GM15510 (cell line): ENCODE data around the gene FRMD6.

Source experiments
- POLR2A ChIP-seq: IDR thresholded peaks from 3 replicates; pipeline ENCODE4 v1.6.1; 2011; ENCODE audit warnings: borderline replicate concordance; ENCODE audit not compliant: insufficient read length; ENCODE audit errors: extremely low read depth

The FRMD6 gene

GRCh38 chr14:51717766-51718165 is 66.1 kb downstream of the FRMD6 start:
- no peak for TF ChIP-seq POLR2A

GRCh38 chr14:51719955-51720354 is 68.2 kb downstream of the FRMD6 start:
- no peak for TF ChIP-seq POLR2A

- no peak for TF ChIP-seq POLR2A
Observed at GRCh38 chr14:51723990-51724389, 72.3 kb downstream of the FRMD6 start.

- no peak for TF ChIP-seq POLR2A
Observed at GRCh38 chr14:51724650-51725049, 72.9 kb downstream of the FRMD6 start.

- no peak for TF ChIP-seq POLR2A
Observed at GRCh38 chr14:51725061-51725460, 73.4 kb downstream of the FRMD6 start.

- no peak for TF ChIP-seq POLR2A
Observed at GRCh38 chr14:51726166-51726899, 74.6 kb downstream of the FRMD6 start.

GRCh38 chr14:51727526-51727925 is 75.8 kb downstream of the FRMD6 start:
- TF ChIP-seq POLR2A = no peak

GRCh38 chr14:51730098-51730497 is 78.4 kb downstream of the FRMD6 start:
- TF ChIP-seq POLR2A = no peak

GRCh38 chr14:51730684-51731083 is 79.0 kb downstream of the FRMD6 start:
- no peak for TF ChIP-seq POLR2A

GRCh38 chr14:51732494-51733112 is 80.9 kb downstream of the FRMD6 start:
- TF ChIP-seq POLR2A = no peak

- TF ChIP-seq POLR2A = no peak
Observed at GRCh38 chr14:51733147-51733546, 81.4 kb downstream of the FRMD6 start.

GRCh38 chr14:51735851-51736250 is 84.1 kb downstream of the FRMD6 start:
- no peak for TF ChIP-seq POLR2A

- TF ChIP-seq POLR2A = no peak
Observed at GRCh38 chr14:51738754-51739153, 87.0 kb downstream of the FRMD6 start.

GRCh38 chr14:51743588-51744000 is 91.9 kb downstream of the FRMD6 start:
- TF ChIP-seq POLR2A = no peak

GRCh38 chr14:51744372-51745130 is 92.8 kb downstream of the FRMD6 start:
- no peak for TF ChIP-seq POLR2A
